Kidney (tissue), 14 donors: ENCODE measurements around the gene PNKP. TPM values are rescaled to one million over a fixed set of nuclear protein-coding genes. Genes with fewer than 3 reads are reported as not detected.

ENCODE experiments used
- DNase-seq, 5 donors: peaks; one replicate each; pipeline ENCODE4 v3.0.0-alpha.2; 2013 to 2020
- FAIRE-seq: peaks from 2 replicates; lab custom pipeline; 2012; peaks lifted over from hg19 to GRCh38; lab: Jason Lieb, UNC
- H3K27ac ChIP-seq, 2 donors: one replicate each; pipeline ENCODE4 v1.7.0; 2013; ENCODE audit warnings: low read depth in 2 of 2, low read length in 2 of 2, inconsistent platforms in 1 of 2
- H3K27me3 ChIP-seq: one replicate; pipeline ENCODE4 v1.7.1; 2013; ENCODE audit warnings: low read length, inconsistent platforms; ENCODE audit not compliant: control insufficient read depth, insufficient read depth
- H3K36me3 ChIP-seq, 3 donors: one replicate each; pipeline versions ENCODE4 v1.7.0 to v1.7.1; 2013; ENCODE audit warnings: low read length in 3 of 3, control low read depth in 1 of 3, inconsistent platforms in 1 of 3; ENCODE audit not compliant: insufficient read depth in 3 of 3, control insufficient read depth in 2 of 3
- H3K4me1 ChIP-seq, 3 donors: one replicate each; pipeline versions ENCODE4 v1.7.0 to v1.7.1; 2013; ENCODE audit warnings: low read length in 3 of 3, inconsistent platforms in 1 of 3, low read depth in 1 of 3; ENCODE audit not compliant: control insufficient read depth in 2 of 3, insufficient read depth in 2 of 3
- H3K4me3 ChIP-seq, 3 donors: one replicate each; pipeline versions ENCODE4 v1.7.0 to v1.8.1; 2013; ENCODE audit warnings: low read length in 3 of 3, control low read depth in 1 of 3, inconsistent platforms in 1 of 3
- H3K9ac ChIP-seq, 3 donors: one replicate each; pipeline versions ENCODE4 v1.7.0 to v1.7.1; 2013; ENCODE audit warnings: low read length in 3 of 3, control low read depth in 1 of 3, inconsistent platforms in 1 of 3
- H3K9me3 ChIP-seq, 3 donors: one replicate each; pipeline versions ENCODE4 v1.7.0 to v1.7.1; 2013; ENCODE audit warnings: low read length in 3 of 3, control low read depth in 1 of 3, inconsistent platforms in 1 of 3; ENCODE audit not compliant: control insufficient read depth in 2 of 3, insufficient read depth in 1 of 3
- intact Hi-C: fragments of 100-400 bp; cut with DNase I; formaldehyde crosslinking; loops from one replicate; pipeline ENCODE4 v1.11.1; 2022
- polyA plus RNA-seq: library from polyadenylated mRNA; stranded (reverse); fragments of 350-450 nt; fragmentation: Illumina TruSeq; extraction: RNeasy Lipid Tissue Mini Kit (QIAGEN cat#74804); gene quantifications from one replicate; pipeline ENCODE4 v1.2.3, GENCODE V29; 2014; ENCODE audit warnings: low read depth, low replicate concordance; ENCODE audit not compliant: insufficient read depth
- total RNA-seq: library from RNA; stranded (reverse); fragmentation: NEBNext Ultra II Directional; extraction: Animal tissue kit (Norgen Biotek cat#: 25700); gene quantifications from one replicate; pipeline ENCODE4 v1.2.1, GENCODE V29; 2021
- TF ChIP-seq, protein P1 (sequence below): IDR thresholded peaks from 3 replicates; pipeline ENCODE4 v1.5.1; 2012; ENCODE audit warnings: mild to moderate bottlenecking, moderate library complexity, borderline replicate concordance; ENCODE audit not compliant: insufficient read depth; ENCODE audit errors: extremely low read depth
- donor health status: control.
- donor health status: control.
- donor health status: control.
- donor health status: control.
- donor health status: control.
- donor health status: DM: yes; HTN: yes; CAD: no.
- donor health status: Normal renal cell carcinoma (clear cell type).

Gene PNKP
- total and polyA plus RNA-seq, 2 donors from 2014 or later: 45.5 to 101 TPM

DNA sequence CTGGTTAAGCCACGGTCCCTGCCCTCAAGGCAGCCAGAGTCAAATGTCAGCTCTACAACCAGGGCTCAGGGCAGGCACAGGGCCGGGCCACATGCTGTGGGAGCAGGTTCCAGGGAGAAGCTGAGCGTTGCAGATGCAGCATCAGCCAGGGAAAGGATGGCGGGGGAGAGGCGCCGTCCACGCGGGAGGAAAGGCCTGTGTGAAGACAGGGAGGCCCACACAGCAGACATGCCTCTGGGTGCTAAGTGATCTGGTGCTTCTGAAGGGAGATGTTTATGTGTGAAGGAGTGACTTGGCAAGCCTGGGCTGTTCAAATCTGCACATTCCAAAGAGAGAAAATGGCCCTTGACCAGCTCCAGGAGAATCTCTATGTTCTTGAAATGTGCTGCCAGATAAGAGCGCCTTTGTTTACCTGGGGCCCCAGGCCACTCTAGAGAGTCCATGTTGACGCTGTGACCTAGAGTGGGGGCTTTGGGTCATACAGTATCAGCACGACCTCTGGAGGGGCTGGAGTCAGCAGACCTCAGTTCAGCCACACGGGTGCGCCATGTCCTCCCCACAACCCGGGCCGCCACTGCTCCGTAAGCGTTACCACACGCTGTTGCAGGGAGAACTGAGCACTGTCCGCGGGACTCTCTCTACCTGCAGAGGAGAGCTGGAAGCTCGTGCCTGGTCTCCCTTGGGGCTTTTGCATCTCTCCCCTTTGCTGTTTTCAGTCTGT is 45.7 kb upstream of the PNKP start:
- Histone ChIP-seq H3K36me3 (peaks cover 0 to 20% (median 0%) of the 10 kb centered on the region in 3 donors), H3K9ac (no peak overlapping the region), H3K27me3 (no peaks in the 10 kb centered on the region), H3K4me3 (no peak overlapping the region), H3K9me3 (no peaks in the 10 kb centered on the region), H3K4me1 (peaks cover 0 to 7% (median 0%) of the 10 kb centered on the region in 3 donors), H3K27ac (no peak overlapping the region)
- TF ChIP-seq, protein P1, sequence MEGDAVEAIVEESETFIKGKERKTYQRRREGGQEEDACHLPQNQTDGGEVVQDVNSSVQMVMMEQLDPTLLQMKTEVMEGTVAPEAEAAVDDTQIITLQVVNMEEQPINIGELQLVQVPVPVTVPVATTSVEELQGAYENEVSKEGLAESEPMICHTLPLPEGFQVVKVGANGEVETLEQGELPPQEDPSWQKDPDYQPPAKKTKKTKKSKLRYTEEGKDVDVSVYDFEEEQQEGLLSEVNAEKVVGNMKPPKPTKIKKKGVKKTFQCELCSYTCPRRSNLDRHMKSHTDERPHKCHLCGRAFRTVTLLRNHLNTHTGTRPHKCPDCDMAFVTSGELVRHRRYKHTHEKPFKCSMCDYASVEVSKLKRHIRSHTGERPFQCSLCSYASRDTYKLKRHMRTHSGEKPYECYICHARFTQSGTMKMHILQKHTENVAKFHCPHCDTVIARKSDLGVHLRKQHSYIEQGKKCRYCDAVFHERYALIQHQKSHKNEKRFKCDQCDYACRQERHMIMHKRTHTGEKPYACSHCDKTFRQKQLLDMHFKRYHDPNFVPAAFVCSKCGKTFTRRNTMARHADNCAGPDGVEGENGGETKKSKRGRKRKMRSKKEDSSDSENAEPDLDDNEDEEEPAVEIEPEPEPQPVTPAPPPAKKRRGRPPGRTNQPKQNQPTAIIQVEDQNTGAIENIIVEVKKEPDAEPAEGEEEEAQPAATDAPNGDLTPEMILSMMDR: no peak
- no peak for FAIRE-seq
- peak in 1 of 5 donors; percentile 31 for DNase-seq
- intact Hi-C loops: no loop called here

DNA sequence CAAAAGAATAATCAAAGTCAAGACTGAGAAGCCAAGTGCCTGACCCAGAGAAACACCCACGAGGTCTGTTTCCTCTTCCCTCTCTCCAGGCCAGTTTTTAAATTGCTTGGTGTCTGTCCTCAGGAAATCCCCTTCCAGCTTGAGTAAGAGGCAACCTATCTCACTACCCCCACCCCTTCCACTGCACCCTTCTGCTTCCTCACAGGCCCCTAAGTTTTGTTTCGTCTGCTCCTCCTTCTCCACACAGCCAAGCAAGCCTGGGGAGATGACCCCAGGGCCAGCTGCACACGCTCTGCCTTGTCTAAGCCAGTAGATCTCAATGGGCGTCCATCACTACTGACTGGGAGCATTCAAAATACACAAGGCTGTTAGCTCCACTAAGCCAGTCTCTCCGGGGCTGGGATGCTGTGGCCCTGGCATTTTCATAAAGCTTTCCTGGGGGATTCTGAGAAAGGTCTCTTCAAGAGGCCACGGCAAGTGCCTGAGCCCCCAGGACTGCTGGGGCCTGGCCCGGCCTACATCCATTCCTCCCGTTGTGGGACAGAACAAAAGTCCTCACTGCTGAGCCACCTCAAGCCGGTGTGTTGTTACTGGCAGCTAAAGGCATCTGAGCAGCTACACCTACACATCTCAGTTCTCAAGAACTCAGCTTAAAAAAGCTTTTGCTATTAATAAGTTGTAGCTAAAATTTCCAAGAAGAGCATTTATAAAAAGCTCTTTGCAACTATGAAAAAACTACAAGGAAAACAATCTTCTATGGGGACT is 44.2 kb upstream of the PNKP start:
- Histone ChIP-seq H3K4me3 (no peak overlapping the region), H3K9me3 (no peaks in the 10 kb centered on the region), H3K27me3 (no peaks in the 10 kb centered on the region), H3K9ac (no peak overlapping the region), H3K27ac (no peak overlapping the region), H3K4me1 (peaks cover 0 to 7% (median 0%) of the 10 kb centered on the region in 3 donors), H3K36me3 (peaks cover 2 to 32% (median 2%) of the 10 kb centered on the region in 3 donors)
- TF ChIP-seq, protein P1: no peak
- FAIRE-seq (no peak), DNase-seq (no peak)
- intact Hi-C loops: no loop called here

DNA sequence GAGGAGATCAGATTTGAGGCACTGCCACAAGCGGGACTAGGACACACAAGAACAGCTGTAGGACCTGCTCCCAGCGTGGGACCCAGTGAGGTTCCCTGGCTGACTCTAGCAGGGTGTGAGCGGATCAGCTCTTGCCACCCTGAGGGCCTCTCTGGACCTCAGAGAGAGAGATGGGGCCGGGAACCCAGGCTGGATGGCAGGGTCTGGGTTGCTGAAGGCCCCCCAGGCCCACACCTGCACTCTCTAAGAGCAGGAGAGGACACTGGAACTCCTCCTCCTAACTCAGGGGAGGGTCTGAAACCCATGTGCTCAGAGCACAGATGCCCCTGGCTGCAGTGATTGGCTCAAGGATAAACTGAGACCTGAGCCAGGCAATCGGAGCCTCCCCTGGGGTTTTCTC is 42.8 kb upstream of the PNKP start:
- H3K9ac ChIP-seq: no peak overlapping the region
- no peaks in the 10 kb centered on the region for H3K27me3 ChIP-seq
- peaks cover 0 to 7% (median 0%) of the 10 kb centered on the region in 3 donors for H3K4me1 ChIP-seq
- no peak overlapping the region for H3K4me3 ChIP-seq
- no peak overlapping the region for H3K27ac ChIP-seq
- FAIRE-seq (no peak), DNase-seq (no peak)
- TF ChIP-seq, protein P1: no peak
- intact Hi-C loops: no loop called here
- peaks cover 2 to 28% (median 4%) of the 10 kb centered on the region in 3 donors for H3K36me3 ChIP-seq
- H3K9me3 ChIP-seq: no peaks in the 10 kb centered on the region
